ENCODE measurements around the gene UBE2H.

DNA sequence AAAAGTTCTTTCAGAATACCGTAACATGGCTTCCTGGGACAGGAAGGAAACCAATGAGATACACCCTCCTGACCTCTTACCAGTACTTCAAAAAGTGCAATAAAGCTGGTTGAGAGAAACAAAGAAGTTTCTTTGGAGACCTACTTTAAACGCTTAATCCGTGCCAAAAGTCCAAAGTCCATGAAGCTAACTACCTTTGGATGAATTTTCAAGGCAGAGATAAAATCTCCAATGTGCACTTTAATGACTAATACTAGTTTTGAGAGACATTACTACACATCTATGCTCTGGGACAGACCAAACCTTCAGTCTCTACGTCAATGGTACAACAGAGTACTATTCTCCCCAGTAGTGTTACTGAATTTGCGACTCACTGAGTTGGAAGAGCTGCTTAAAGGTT, 46.1 kb downstream of the UBE2H start:
- TF ChIP-seq POLR2A (IDR thresholded peaks at IDR 0.05): no peak
- TF ChIP-seq, protein P1, sequence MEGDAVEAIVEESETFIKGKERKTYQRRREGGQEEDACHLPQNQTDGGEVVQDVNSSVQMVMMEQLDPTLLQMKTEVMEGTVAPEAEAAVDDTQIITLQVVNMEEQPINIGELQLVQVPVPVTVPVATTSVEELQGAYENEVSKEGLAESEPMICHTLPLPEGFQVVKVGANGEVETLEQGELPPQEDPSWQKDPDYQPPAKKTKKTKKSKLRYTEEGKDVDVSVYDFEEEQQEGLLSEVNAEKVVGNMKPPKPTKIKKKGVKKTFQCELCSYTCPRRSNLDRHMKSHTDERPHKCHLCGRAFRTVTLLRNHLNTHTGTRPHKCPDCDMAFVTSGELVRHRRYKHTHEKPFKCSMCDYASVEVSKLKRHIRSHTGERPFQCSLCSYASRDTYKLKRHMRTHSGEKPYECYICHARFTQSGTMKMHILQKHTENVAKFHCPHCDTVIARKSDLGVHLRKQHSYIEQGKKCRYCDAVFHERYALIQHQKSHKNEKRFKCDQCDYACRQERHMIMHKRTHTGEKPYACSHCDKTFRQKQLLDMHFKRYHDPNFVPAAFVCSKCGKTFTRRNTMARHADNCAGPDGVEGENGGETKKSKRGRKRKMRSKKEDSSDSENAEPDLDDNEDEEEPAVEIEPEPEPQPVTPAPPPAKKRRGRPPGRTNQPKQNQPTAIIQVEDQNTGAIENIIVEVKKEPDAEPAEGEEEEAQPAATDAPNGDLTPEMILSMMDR (IDR thresholded peaks at IDR 0.05): no peak
